ENCODE results near the gene STAT5B.
A peak's percentile ranks its signal among the peaks of the same experiment; 100 is the strongest.

The STAT5B gene

GRCh38 chr17:42180922-42181850 is 95.0 kb downstream of the STAT5B start, which contains the start of gene KCNH4:
Gene KCNH4 (minus strand): TSS chr17:42181142. CDS start chr17:42180945, 197 bp downstream.
- Histone ChIP-seq H3K4me1 (ENCODE audit: control insufficient read depth, insufficient read depth, low read length) (peaks cover 24% of the 10 kb centered on the region), H3K36me3 (ENCODE audit: control insufficient read depth, insufficient read depth, low read length, severe bottlenecking) (no peaks in the 10 kb centered on the region), H3K27me3 (replicated peaks; ENCODE audit: control insufficient read depth, insufficient read depth, low read length) (peaks cover 37% of the 10 kb centered on the region), H3K9me3 (ENCODE audit: control insufficient read depth, low read length) (no peaks in the 10 kb centered on the region), H3K4me3 (ENCODE audit: low read length) (peak within 1 kb of the TSS; percentile 50), H3K9ac (ENCODE audit: low read length) (no peak within 1 kb of the TSS)
- peak; percentile 52 for DNase-seq (ENCODE audit: low read depth)

- peak overlapping the region; percentile 50 for H3K4me3 ChIP-seq (ENCODE audit: low read length)
- H3K9ac ChIP-seq (ENCODE audit: low read length), result no peak overlapping the region
- H3K4me1 ChIP-seq (ENCODE audit: control insufficient read depth, insufficient read depth, low read length), result peaks cover 24% of the 10 kb centered on the region
- H3K36me3 ChIP-seq (ENCODE audit: control insufficient read depth, insufficient read depth, low read length, severe bottlenecking), result no peaks in the 10 kb centered on the region
- no peaks in the 10 kb centered on the region for H3K9me3 ChIP-seq (ENCODE audit: control insufficient read depth, low read length)
- DNase-seq (ENCODE audit: low read depth), result no peak
- H3K27me3 ChIP-seq (replicated peaks; ENCODE audit: control insufficient read depth, insufficient read depth, low read length), result peaks cover 37% of the 10 kb centered on the region
Observed at GRCh38 chr17:42180411-42180921, 95.7 kb downstream of the STAT5B start.

GRCh38 chr17:42179911-42180410 is 96.2 kb downstream of the STAT5B start:
- Histone ChIP-seq H3K36me3 (ENCODE audit: control insufficient read depth, insufficient read depth, low read length, severe bottlenecking) (no peaks in the 10 kb centered on the region), H3K4me3 (ENCODE audit: low read length) (no peak overlapping the region)
- DNase-seq (ENCODE audit: low read depth), result peak; percentile 69

GRCh38 chr17:42179335-42179734 is 96.9 kb downstream of the STAT5B start:
- no peak for DNase-seq (ENCODE audit: low read depth)
- Histone ChIP-seq H3K36me3 (ENCODE audit: control insufficient read depth, insufficient read depth, low read length, severe bottlenecking) (no peaks in the 10 kb centered on the region), H3K4me1 (ENCODE audit: control insufficient read depth, insufficient read depth, low read length) (peaks cover 24% of the 10 kb centered on the region), H3K9ac (ENCODE audit: low read length) (no peak overlapping the region), H3K4me3 (ENCODE audit: low read length) (no peak overlapping the region), H3K9me3 (ENCODE audit: control insufficient read depth, low read length) (no peaks in the 10 kb centered on the region), H3K27me3 (replicated peaks; ENCODE audit: control insufficient read depth, insufficient read depth, low read length) (peaks cover 43% of the 10 kb centered on the region)

More at GRCh38 chr17:42179911-42180410, 96.2 kb downstream of the STAT5B start:
- H3K4me1 ChIP-seq (ENCODE audit: control insufficient read depth, insufficient read depth, low read length), result peaks cover 24% of the 10 kb centered on the region
- peaks cover 42% of the 10 kb centered on the region for H3K27me3 ChIP-seq (replicated peaks; ENCODE audit: control insufficient read depth, insufficient read depth, low read length)
- no peak overlapping the region for H3K9ac ChIP-seq (ENCODE audit: low read length)
- H3K9me3 ChIP-seq (ENCODE audit: control insufficient read depth, low read length), result no peaks in the 10 kb centered on the region

GRCh38 chr17:42178817-42179216 is 97.4 kb downstream of the STAT5B start:
- Histone ChIP-seq H3K4me3 (ENCODE audit: low read length) (no peak overlapping the region), H3K36me3 (ENCODE audit: control insufficient read depth, insufficient read depth, low read length, severe bottlenecking) (no peaks in the 10 kb centered on the region), H3K27me3 (replicated peaks; ENCODE audit: control insufficient read depth, insufficient read depth, low read length) (peaks cover 43% of the 10 kb centered on the region), H3K9me3 (ENCODE audit: control insufficient read depth, low read length) (no peaks in the 10 kb centered on the region), H3K9ac (ENCODE audit: low read length) (no peak overlapping the region), H3K4me1 (ENCODE audit: control insufficient read depth, insufficient read depth, low read length) (peaks cover 22% of the 10 kb centered on the region)
- no peak for DNase-seq (ENCODE audit: low read depth)

- H3K4me1 ChIP-seq (ENCODE audit: control insufficient read depth, insufficient read depth, low read length), result peaks cover 12% of the 10 kb centered on the region
- no peaks in the 10 kb centered on the region for H3K36me3 ChIP-seq (ENCODE audit: control insufficient read depth, insufficient read depth, low read length, severe bottlenecking)
- peaks cover 49% of the 10 kb centered on the region for H3K27me3 ChIP-seq (replicated peaks; ENCODE audit: control insufficient read depth, insufficient read depth, low read length)
- no peak overlapping the region for H3K4me3 ChIP-seq (ENCODE audit: low read length)
- H3K9ac ChIP-seq (ENCODE audit: low read length), result no peak overlapping the region
- no peak for DNase-seq (ENCODE audit: low read depth)
- no peaks in the 10 kb centered on the region for H3K9me3 ChIP-seq (ENCODE audit: control insufficient read depth, low read length)
Observed at GRCh38 chr17:42177684-42178083, 98.5 kb downstream of the STAT5B start.

- H3K9me3 ChIP-seq (ENCODE audit: control insufficient read depth, low read length), result no peaks in the 10 kb centered on the region
- H3K27me3 ChIP-seq (replicated peaks; ENCODE audit: control insufficient read depth, insufficient read depth, low read length), result peaks cover 43% of the 10 kb centered on the region
- H3K9ac ChIP-seq (ENCODE audit: low read length), result no peak overlapping the region
- H3K4me1 ChIP-seq (ENCODE audit: control insufficient read depth, insufficient read depth, low read length), result no peaks in the 10 kb centered on the region
- no peaks in the 10 kb centered on the region for H3K36me3 ChIP-seq (ENCODE audit: control insufficient read depth, insufficient read depth, low read length, severe bottlenecking)
- no peak for DNase-seq (ENCODE audit: low read depth)
- H3K4me3 ChIP-seq (ENCODE audit: low read length), result no peak overlapping the region
Observed at GRCh38 chr17:42174126-42174783, 101.9 kb downstream of the STAT5B start.

GRCh38 chr17:42171831-42172230 is 104.4 kb downstream of the STAT5B start:
- DNase-seq (ENCODE audit: low read depth), result no peak

GRCh38 chr17:42169351-42169750 is 106.8 kb downstream of the STAT5B start:
- Histone ChIP-seq H3K9ac (ENCODE audit: low read length) (no peak overlapping the region), H3K4me1 (ENCODE audit: control insufficient read depth, insufficient read depth, low read length) (no peaks in the 10 kb centered on the region), H3K27me3 (replicated peaks; ENCODE audit: control insufficient read depth, insufficient read depth, low read length) (peaks cover 30% of the 10 kb centered on the region), H3K36me3 (ENCODE audit: control insufficient read depth, insufficient read depth, low read length, severe bottlenecking) (no peaks in the 10 kb centered on the region), H3K4me3 (ENCODE audit: low read length) (no peak overlapping the region), H3K9me3 (ENCODE audit: control insufficient read depth, low read length) (no peaks in the 10 kb centered on the region)
- DNase-seq (ENCODE audit: low read depth), result no peak

More at GRCh38 chr17:42171831-42172230, 104.4 kb downstream of the STAT5B start:
- H3K36me3 ChIP-seq (ENCODE audit: control insufficient read depth, insufficient read depth, low read length, severe bottlenecking), result no peaks in the 10 kb centered on the region
- H3K27me3 ChIP-seq (replicated peaks; ENCODE audit: control insufficient read depth, insufficient read depth, low read length), result peaks cover 31% of the 10 kb centered on the region
- no peaks in the 10 kb centered on the region for H3K4me1 ChIP-seq (ENCODE audit: control insufficient read depth, insufficient read depth, low read length)
- no peaks in the 10 kb centered on the region for H3K9me3 ChIP-seq (ENCODE audit: control insufficient read depth, low read length)
- H3K4me3 ChIP-seq (ENCODE audit: low read length), result no peak overlapping the region
- no peak overlapping the region for H3K9ac ChIP-seq (ENCODE audit: low read length)

GRCh38 chr17:42167807-42168206 is 108.4 kb downstream of the STAT5B start:
- Histone ChIP-seq H3K4me3 (ENCODE audit: low read length) (no peak overlapping the region), H3K36me3 (ENCODE audit: control insufficient read depth, insufficient read depth, low read length, severe bottlenecking) (no peaks in the 10 kb centered on the region), H3K9me3 (ENCODE audit: control insufficient read depth, low read length) (no peaks in the 10 kb centered on the region), H3K27me3 (replicated peaks; ENCODE audit: control insufficient read depth, insufficient read depth, low read length) (peaks cover 25% of the 10 kb centered on the region), H3K4me1 (ENCODE audit: control insufficient read depth, insufficient read depth, low read length) (no peaks in the 10 kb centered on the region), H3K9ac (ENCODE audit: low read length) (no peak overlapping the region)
- DNase-seq (ENCODE audit: low read depth), result no peak

GRCh38 chr17:42166196-42166763 is 109.9 kb downstream of the STAT5B start:
- DNase-seq (ENCODE audit: low read depth), result no peak
- no peaks in the 10 kb centered on the region for H3K9me3 ChIP-seq (ENCODE audit: control insufficient read depth, low read length)
- no peak overlapping the region for H3K4me3 ChIP-seq (ENCODE audit: low read length)
- no peaks in the 10 kb centered on the region for H3K36me3 ChIP-seq (ENCODE audit: control insufficient read depth, insufficient read depth, low read length, severe bottlenecking)
- H3K9ac ChIP-seq (ENCODE audit: low read length), result no peak overlapping the region
- peaks cover 15% of the 10 kb centered on the region for H3K27me3 ChIP-seq (replicated peaks; ENCODE audit: control insufficient read depth, insufficient read depth, low read length)
- H3K4me1 ChIP-seq (ENCODE audit: control insufficient read depth, insufficient read depth, low read length), result no peaks in the 10 kb centered on the region
